T-helper 2 cell (primary cell): ENCODE results near the gene BCL10.
A peak's percentile ranks its signal among the peaks of the same experiment; 100 is the strongest.
"Not testable (repeated sequence)": the region's sequence is repeated elsewhere in the genome, so short reads cannot be mapped to it uniquely, and the experiment has no call there.

Experiments
- DNase-seq, 5 experiments: peaks; one replicate each; pipeline versions ENCODE4 v3.0.0 to v3.0.0-alpha.2; 2012 to 2022

The BCL10 gene

DNA sequence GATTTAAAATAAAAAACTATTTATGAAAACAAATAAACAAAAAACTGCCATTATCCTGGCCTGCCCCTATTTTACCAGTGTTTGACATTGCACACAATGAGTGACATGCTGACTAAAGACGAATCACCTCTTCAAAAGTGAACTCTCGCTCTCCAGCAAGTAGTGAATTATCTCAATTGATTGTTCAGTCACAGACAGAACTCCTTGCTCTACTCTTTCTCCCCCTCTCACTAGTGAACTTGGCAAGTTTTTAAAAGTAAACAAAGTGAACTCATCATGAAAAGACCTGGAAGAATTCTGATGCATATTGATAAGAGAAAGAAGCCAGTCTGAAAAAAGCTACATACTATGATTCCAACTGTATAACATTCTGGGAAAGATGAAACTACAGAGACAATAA lies 12.3 kb downstream of the BCL10 start:
- DNase-seq = no peak

DNA sequence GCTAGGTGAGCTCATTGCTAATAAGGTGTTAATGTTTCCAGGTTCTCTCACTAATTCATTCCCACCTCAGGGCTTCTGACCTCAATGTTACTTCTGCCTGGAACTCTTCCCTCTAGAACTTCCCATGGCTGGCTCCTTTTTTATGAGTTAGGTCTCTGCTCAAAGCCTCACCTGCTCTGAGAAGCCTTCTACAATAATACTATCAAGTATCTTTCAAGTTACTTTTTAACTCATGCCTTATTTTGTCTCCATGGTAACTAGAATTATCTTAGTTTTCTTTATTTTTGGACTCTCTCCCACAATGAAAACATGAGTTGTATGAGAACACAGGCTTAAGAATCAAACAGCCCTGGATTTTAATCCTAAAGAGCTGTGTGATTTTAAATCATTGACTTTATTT lies 13.4 kb downstream of the BCL10 start:
- no peak for DNase-seq

DNA sequence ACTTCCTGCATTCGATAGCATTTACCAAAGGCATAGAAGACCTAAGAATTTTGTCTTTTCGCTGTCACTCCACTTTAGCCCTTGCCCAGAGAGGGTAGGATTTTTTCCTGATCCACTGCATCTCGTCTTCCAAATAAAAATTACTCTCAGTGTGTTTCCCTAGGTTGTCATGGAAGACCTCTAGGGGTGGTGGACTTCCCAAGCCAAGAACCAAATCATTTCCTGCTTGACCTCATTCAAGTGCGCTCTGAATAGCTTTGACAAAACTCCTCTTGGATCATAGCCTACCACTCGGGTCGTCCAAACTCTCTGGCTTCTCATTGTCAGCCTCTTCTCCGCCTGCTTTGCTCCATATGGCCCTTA lies 16.5 kb downstream of the BCL10 start:
- no peak for DNase-seq

- peak; percentile 90 to 99 (median 93) for DNase-seq
Measured at GRCh38 chr1:85259118-85259911, 17.1 kb downstream of the BCL10 start, which contains the start of gene C1orf52. Gene C1orf52, minus strand, starts transcription at chr1:85259662. Its CDS starts 29 bp downstream, at chr1:85259633.

DNA sequence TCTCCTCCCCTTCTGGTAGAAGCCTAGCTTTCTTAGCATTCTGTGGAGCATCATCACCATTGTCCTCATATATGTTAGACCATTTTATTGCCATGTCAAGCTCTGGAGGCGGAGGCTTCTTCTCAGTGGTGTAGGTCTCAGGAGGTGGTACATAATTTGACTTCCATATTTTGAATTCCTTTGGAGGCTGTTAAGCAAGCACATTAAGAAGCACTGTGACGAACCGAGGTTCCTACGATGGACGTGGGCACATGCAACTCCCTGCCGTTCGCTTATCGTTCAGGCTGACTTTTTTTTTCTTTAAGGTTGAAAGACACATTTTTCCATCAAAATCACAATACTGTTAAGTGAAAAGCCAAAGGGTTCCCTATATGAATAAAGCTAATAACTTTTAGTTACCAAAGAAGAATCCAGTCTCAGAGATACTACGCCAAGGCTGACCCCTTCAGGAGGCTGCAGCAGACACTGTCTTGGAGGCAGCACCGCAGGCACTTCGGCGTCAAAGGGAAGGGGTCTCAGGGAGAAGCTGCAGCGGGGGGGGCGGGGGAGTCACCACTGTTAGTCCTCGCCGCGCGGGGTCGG lies 17.8 kb downstream of the BCL10 start:
- DNase-seq = no peak

- DNase-seq = not testable (repeated sequence)
Measured at GRCh38 chr1:85249042-85249441, 27.4 kb downstream of the BCL10 start.

DNA sequence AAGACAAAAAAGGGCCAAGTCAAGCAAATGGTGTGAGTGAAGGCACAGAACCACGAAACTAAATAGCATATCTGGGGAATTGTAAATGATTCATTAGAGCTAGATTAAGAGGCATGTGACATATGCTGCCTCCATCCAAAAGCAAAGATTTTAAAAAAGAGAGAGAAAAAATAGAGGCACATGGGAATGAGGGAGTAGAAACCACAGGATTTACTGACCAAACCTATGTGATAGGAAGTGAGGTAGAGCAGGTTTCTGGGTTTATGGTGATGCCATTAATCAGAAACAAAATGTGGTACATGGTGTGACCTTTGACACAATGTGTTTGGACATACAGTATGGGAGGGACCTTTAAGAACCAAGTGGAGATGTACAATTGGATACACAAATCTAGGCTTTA lies 30.5 kb downstream of the BCL10 start:
- no peak for DNase-seq

GRCh38 chr1:85245456-85245855 lies 31.0 kb downstream of the BCL10 start:
- DNase-seq = no peak

DNA sequence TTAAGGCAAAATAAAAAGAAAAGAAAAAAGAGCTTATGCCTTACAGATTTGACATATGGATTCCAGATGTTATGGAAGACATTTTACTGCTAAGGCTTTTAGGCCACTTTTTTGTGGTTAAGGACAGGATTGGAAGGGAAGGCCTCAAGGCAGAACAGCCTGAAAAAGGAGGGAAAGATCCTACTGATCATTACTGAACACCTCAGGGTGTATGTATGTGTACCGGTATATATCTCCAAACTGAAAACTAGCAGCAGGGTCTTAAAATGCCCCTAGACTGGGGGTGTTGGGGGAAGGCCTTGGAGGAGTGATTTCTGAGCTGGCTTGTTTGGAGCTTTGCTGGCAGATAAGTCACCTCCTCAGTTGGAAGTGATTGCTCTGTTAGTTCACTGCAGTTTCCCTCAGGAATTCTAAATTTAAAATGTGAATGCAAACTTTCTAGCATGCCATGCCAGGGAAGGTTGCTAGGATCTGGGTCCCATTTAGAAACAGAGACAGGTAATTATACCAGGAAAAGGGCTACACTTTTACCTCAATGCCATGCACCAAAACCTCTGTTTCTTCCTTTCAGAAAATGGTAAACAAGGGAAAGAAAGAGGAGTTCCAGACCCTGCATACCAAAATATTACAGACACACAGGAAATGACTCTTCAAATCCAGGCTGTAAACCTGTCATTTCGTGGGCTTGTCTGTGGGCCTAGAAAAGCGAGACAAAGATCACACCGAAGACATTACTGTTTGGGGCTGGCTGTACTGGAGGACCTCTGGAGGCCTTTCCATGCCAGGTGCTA lies 32.0 kb downstream of the BCL10 start:
- DNase-seq = peak in 1 of 5 experiments; percentile 18

- no peak for DNase-seq
Measured at GRCh38 chr1:85243372-85243771, 33.1 kb downstream of the BCL10 start.

- peak in 1 of 5 experiments; percentile 13 for DNase-seq
Measured at GRCh38 chr1:85240643-85241042, 35.8 kb downstream of the BCL10 start.

DNA sequence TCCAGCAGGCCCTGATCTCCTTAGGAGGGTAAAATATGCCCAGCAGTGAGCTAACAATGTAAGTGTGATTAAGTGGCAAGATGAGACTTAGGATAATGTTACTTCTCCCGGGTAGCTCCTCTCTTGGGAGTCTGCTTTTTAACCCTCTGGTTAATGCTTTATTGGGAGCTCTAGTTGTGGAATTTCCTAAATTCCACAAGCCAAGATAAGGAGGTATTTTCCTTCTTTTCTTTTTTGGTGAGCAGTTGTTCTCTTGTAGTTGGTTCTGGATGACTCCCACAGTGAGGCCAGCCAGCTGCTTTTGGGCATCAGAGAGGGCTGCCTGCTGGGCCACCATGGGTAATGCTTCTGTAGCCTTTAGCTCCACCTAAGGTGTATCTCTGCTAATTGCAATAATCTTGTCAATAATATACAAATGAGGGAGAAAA lies 36.2 kb downstream of the BCL10 start:
- peak in 1 of 5 experiments; percentile 66 for DNase-seq

- no peak for DNase-seq
Measured at GRCh38 chr1:85237613-85238012, 38.8 kb downstream of the BCL10 start.

GRCh38 chr1:85230305-85230977 lies 46.0 kb downstream of the BCL10 start:
- DNase-seq = peak in 1 of 5 experiments; percentile 15

DNA sequence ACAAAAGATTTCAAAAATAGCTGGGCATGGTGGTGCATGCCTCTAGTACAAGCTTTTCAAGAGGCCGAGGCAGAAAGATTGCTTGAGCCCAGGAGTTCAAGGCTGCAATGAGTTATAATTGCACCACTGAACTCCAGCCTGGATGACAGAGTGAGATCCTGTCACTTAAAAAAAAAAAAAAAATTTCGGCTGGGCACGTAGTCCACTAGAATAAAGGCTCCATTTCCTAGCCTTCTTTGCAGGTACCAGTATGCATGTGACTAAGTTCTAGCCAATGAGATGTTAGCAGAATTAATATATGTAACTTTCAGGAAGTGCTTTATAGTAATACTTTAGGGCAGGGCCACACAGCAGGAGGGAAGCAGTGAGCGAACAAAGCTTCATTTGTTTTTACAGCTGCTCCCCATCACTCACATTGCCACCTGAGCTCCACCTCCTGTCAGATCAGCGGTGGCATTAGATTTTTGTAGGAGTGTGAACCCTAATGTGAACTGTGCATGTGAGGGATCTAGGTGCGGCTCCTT lies 46.8 kb downstream of the BCL10 start:
- no peak for DNase-seq

- no peak for DNase-seq
Measured at GRCh38 chr1:85228972-85229371, 47.5 kb downstream of the BCL10 start.

DNA sequence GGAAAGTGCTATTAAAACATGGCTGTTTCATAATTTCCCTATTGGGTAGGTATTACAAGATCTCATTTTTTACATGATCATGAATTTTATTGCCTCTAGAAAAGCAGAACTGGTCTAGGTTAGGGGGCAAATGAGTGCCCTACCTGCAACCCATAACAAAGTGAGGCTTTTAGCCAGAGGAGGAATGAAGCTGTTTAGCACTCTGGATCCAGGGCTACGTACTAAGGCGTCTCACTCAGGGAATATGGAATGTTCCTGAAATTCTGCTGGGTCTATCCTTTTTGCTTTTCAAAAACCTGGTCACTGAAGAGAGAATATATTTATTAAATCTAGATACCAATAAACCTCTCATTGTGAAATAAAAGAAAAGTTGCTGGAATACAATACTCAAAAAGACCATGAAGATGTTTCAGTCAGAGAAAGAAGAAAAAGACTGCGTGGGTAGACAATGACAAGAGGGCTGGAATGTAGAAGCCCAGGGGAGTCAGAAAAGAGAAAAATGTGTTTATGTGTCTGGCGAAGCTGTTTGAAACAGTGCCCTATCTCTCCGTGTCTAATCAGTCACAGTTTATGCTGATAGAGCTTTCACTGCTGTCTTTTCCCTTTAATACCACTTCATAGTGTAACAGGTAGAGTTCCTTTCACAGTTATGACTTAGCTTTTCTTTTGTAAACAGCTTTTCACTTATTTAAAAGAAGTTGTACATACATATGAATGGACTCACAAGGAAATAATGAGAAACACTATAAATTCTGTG lies 50.6 kb downstream of the BCL10 start:
- DNase-seq = no peak

GRCh38 chr1:85224734-85225623 lies 51.5 kb downstream of the BCL10 start:
- DNase-seq = no peak

- DNase-seq = no peak
Measured at GRCh38 chr1:85224295-85224694, 52.1 kb downstream of the BCL10 start.

DNA sequence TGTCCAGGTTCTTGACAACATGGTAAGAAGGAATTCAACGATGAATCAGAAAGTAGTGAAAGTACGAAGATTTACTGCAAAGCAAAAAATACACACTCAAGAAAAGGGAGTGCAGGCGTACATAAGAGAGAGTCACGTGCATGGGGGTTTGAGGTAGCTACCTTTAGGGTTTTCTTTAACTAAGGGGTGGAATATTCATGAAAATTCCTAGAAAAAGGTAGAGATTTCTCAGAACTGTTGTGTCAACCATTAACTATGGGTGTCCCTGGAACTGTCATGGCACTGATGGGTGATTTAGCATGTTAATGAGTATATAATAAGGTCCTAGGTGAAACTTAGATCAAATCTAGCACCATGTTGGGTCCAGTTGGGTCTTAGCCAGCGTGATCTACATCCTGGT lies 53.1 kb downstream of the BCL10 start:
- DNase-seq = no peak

GRCh38 chr1:85220756-85221201 lies 55.7 kb downstream of the BCL10 start:
- no peak for DNase-seq
